IMR-90 (cell line): Measurements from ENCODE around the gene TSR3. TPM values are rescaled to one million over a fixed set of nuclear protein-coding genes. Genes with fewer than 3 reads are reported as not detected.

Source experiments
- ATAC-seq: fragments of 200-7000 bp; cut with Tn5 transposase; 2 replicates; pipeline ENCODE4 v1.9.1; 2020; ENCODE audit warnings: low read depth, mild to moderate bottlenecking, moderate library complexity
- BruUV-seq: library from RNA; stranded (reverse); fragments of 400-500 nt; replicated peaks from 2 replicates; lab custom pipeline; 2021; lab: Mats Ljungman, UMichigan
- CTCF ChIA-PET: fragments of 300-600 bp; formaldehyde crosslinking; extraction: SDS; loops from one replicate; lab custom pipeline; 2021; ENCODE audit warnings: antibody characterized with exemption; lab: Yijun Ruan, JAX
- POLR2A ChIA-PET: fragments of 300-600 bp; sonication (Branson Sonifier 250); formaldehyde crosslinking; loops from one replicate; lab custom pipeline; 2022; ENCODE audit warnings: antibody characterized with exemption; ENCODE audit not compliant: unreplicated experiment; lab: Charles Lee
- DNase-seq: peaks from one replicate; pipeline ENCODE4 v3.0.0; 2013
- H2AFZ ChIP-seq: replicated peaks from 2 replicates; pipeline ENCODE3; 2013; ENCODE audit warnings: low read length, mild to moderate bottlenecking; ENCODE audit not compliant: poor library complexity
- H2AK5ac ChIP-seq: 2 replicates; pipeline ENCODE4 v1.6.1; 2013; ENCODE audit warnings: low read depth, low read length, inconsistent platforms
- H2AK9ac ChIP-seq: replicated peaks from 2 replicates; pipeline ENCODE3; 2013; ENCODE audit warnings: mild to moderate bottlenecking, low read depth, low read length, moderate library complexity; ENCODE audit not compliant: poor library complexity
- H2BK120ac ChIP-seq: 2 replicates; pipeline ENCODE4 v1.6.1; 2013; ENCODE audit warnings: low read depth, low read length, inconsistent platforms
- H2BK15ac ChIP-seq: 3 replicates; pipeline ENCODE4 v1.6.1; 2013; ENCODE audit warnings: low read depth, low read length, inconsistent platforms
- H2BK20ac ChIP-seq: 2 replicates; pipeline ENCODE4 v1.6.1; 2013; ENCODE audit warnings: low read depth, mild to moderate bottlenecking, inconsistent platforms, low read length, moderate library complexity
- H2BK5ac ChIP-seq: 2 replicates; pipeline ENCODE4 v1.6.1; 2013; ENCODE audit warnings: mild to moderate bottlenecking, low read depth, low read length, inconsistent platforms; ENCODE audit not compliant: poor library complexity, severe bottlenecking
- H3K14ac ChIP-seq: replicated peaks from 2 replicates; pipeline ENCODE4 v1.6.1; 2013; ENCODE audit warnings: low read depth, low read length, inconsistent platforms
- H3K18ac ChIP-seq: 2 replicates; pipeline ENCODE4 v1.6.1; 2013; ENCODE audit warnings: low read depth, low read length, control low read depth
- H3K23ac ChIP-seq: 2 replicates; pipeline ENCODE4 v1.6.1; 2013; ENCODE audit warnings: low read depth, low read length, inconsistent platforms
- H3K27ac ChIP-seq: 2 replicates; pipeline ENCODE4 v1.5.1; 2013; ENCODE audit warnings: mild to moderate bottlenecking, control low read depth, low read length; ENCODE audit not compliant: insufficient read depth
- H3K27me3 ChIP-seq: 2 replicates; pipeline ENCODE4 v1.6.1; 2013; ENCODE audit warnings: low read length; ENCODE audit not compliant: control insufficient read depth, insufficient read depth
- H3K36me3 ChIP-seq: 2 replicates; pipeline ENCODE4 v1.6.1; 2013; ENCODE audit warnings: low read length, mixed read lengths; ENCODE audit not compliant: control insufficient read depth, insufficient read depth
- H3K4ac ChIP-seq: 2 replicates; pipeline ENCODE4 v1.6.1; 2013; ENCODE audit warnings: low read depth, low read length, inconsistent platforms
- H3K4me1 ChIP-seq: 2 replicates; pipeline ENCODE4 v1.6.1; 2013; ENCODE audit warnings: low read length, mixed read lengths; ENCODE audit not compliant: control insufficient read depth, insufficient read depth
- H3K4me2 ChIP-seq: 2 replicates; pipeline ENCODE4 v1.6.1; 2013; ENCODE audit warnings: low read depth, mild to moderate bottlenecking, control low read depth, low read length, moderate library complexity
- H3K4me3 ChIP-seq: 2 replicates; pipeline ENCODE4 v1.5.1; 2013; ENCODE audit warnings: low read depth, mild to moderate bottlenecking, control low read depth, low read length, moderate library complexity; ENCODE audit not compliant: insufficient read depth
- H3K56ac ChIP-seq: 2 replicates; pipeline ENCODE4 v1.6.1; 2013; ENCODE audit warnings: low read length, inconsistent platforms; ENCODE audit not compliant: insufficient read depth; ENCODE audit errors: extremely low read depth
- H3K79me1 ChIP-seq, 2 experiments: 2 replicates each; pipeline ENCODE4 v1.6.1; 2013; ENCODE audit warnings: low read length in 2 of 2, inconsistent platforms in 1 of 2, low read depth in 1 of 2
- H3K9ac ChIP-seq: 2 replicates; pipeline ENCODE4 v1.6.1; 2013; ENCODE audit warnings: low read depth, low read length, control low read depth
- H3K9me1 ChIP-seq: 2 replicates; pipeline ENCODE4 v1.6.1; 2013; ENCODE audit warnings: low read length, inconsistent platforms; ENCODE audit not compliant: insufficient read depth
- H3K9me3 ChIP-seq: 2 replicates; pipeline ENCODE4 v1.6.1; 2013; ENCODE audit warnings: low read length; ENCODE audit not compliant: control insufficient read depth, insufficient read depth
- H4K20me1 ChIP-seq: 2 replicates; pipeline ENCODE4 v1.6.1; 2013; ENCODE audit warnings: low read length, inconsistent platforms; ENCODE audit not compliant: insufficient read depth
- H4K5ac ChIP-seq: 2 replicates; pipeline ENCODE4 v1.6.1; 2013; ENCODE audit warnings: mild to moderate bottlenecking, low read depth, low read length, control low read depth
- H4K8ac ChIP-seq, 2 experiments: 2 replicates each; pipeline ENCODE4 v1.6.1; 2013; ENCODE audit warnings: low read depth in 2 of 2, low read length in 2 of 2, control low read depth in 1 of 2, inconsistent platforms in 1 of 2
- H4K91ac ChIP-seq: 2 replicates; pipeline ENCODE4 v1.6.1; 2013; ENCODE audit warnings: low read depth, low read length, inconsistent platforms; ENCODE audit not compliant: insufficient read depth
- BHLHE40 ChIP-seq: fragments of 150-350 bp; IDR thresholded peaks from 2 replicates; pipeline ENCODE4 v1.6.1; 2016; ENCODE audit warnings: mild to moderate bottlenecking, low read depth, low read length
- CEBPB ChIP-seq: IDR thresholded peaks from 2 replicates; pipeline ENCODE4 v1.6.1; 2012; ENCODE audit warnings: low read depth, low read length, improper control_type of control experiment
- CHD1 ChIP-seq: IDR thresholded peaks from 2 replicates; pipeline ENCODE4 v1.6.1; 2012; ENCODE audit warnings: low read depth, low read length, improper control_type of control experiment
- FOS ChIP-seq: fragments of 150-350 bp; IDR thresholded peaks from 2 replicates; pipeline ENCODE4 v1.6.1; 2016; ENCODE audit warnings: low read depth, low read length
- MAFK ChIP-seq: IDR thresholded peaks from 2 replicates; pipeline ENCODE4 v1.6.1; 2012; ENCODE audit warnings: low read depth, low read length, improper control_type of control experiment
- MAZ ChIP-seq: IDR thresholded peaks from 2 replicates; pipeline ENCODE4 v1.6.1; 2012; ENCODE audit warnings: low read depth, mild to moderate bottlenecking, low read length, improper control_type of control experiment, moderate library complexity, borderline replicate concordance
- MXI1 ChIP-seq: IDR thresholded peaks from 2 replicates; pipeline ENCODE4 v1.6.1; 2012; ENCODE audit warnings: low read depth, mild to moderate bottlenecking, low read length, moderate library complexity, borderline replicate concordance
- NFE2L2 ChIP-seq: fragments of 150-350 bp; IDR thresholded peaks from 2 replicates; pipeline ENCODE4 v1.6.1; 2016; ENCODE audit warnings: low read depth, mild to moderate bottlenecking, low read length
- RAD21 ChIP-seq: IDR thresholded peaks from 2 replicates; pipeline ENCODE4 v1.6.1; 2012; ENCODE audit warnings: low read length, improper control_type of control experiment
- RCOR1 ChIP-seq: IDR thresholded peaks from 2 replicates; pipeline ENCODE4 v1.6.1; 2012; ENCODE audit warnings: mild to moderate bottlenecking, low read length, improper control_type of control experiment; ENCODE audit not compliant: insufficient replicate concordance
- SMC3 ChIP-seq: fragments of 150-350 bp; IDR thresholded peaks from 2 replicates; pipeline ENCODE4 v1.6.1; 2016; ENCODE audit warnings: low read depth, mild to moderate bottlenecking, antibody characterized with exemption, low read length, moderate library complexity
- WGBS, 2 experiments: methylation state at CpG; one replicate each; pipeline versions ENCODE4 v1.1.5 to v1.1.7; 2013; ENCODE audit warnings: missing lambda C conversion rate in 2 of 2; ENCODE audit not compliant: insufficient read length in 1 of 2; ENCODE audit errors: extremely low coverage in 2 of 2; 5-methylcytosine and 5-hydroxymethylcytosine counted together
- dilution Hi-C: fragments of 300-500 bp; cut with HindIII; formaldehyde crosslinking; loops from one replicate; pipeline ENCODE4 v1.14.3; 2018; ENCODE audit warnings: low sequenced_read_pairs; ENCODE audit not compliant: unreplicated experiment
- in situ Hi-C: fragments of 300-500 bp; cut with MboI; formaldehyde crosslinking; loops from 3 replicates; pipeline ENCODE4 v1.14.3; 2019; ENCODE audit warnings: low sequenced_read_pairs, inconsistent platforms, mixed read lengths
- intact Hi-C: fragments of 100-400 bp; cut with micrococcal nuclease; formaldehyde crosslinking; loops from 2 replicates; pipeline ENCODE4 v1.10.0; 2022
- polyA plus RNA-seq, 3 experiments: library from polyadenylated mRNA; depleted of rRNA; stranded (reverse); fragments of >200 nt; gene quantifications; 2 replicates each; pipeline ENCODE4 v1.2.3, GENCODE V29; 2012; ENCODE audit warnings: low replicate concordance in 1 of 3
- total RNA-seq: library from RNA; depleted of rRNA; stranded (reverse); fragments of >200 nt; gene quantifications from 2 replicates; pipeline ENCODE4 v1.2.3, GENCODE V29; 2012
- TF ChIP-seq, protein P1 (sequence below): conservative IDR thresholded peaks from 2 replicates; pipeline ENCODE4 v1.5.1; 2012; ENCODE audit warnings: mild to moderate bottlenecking, low read depth, low read length, improper control_type of control experiment
- TF ChIP-seq, protein P2 (sequence below): fragments of 150-350 bp; IDR thresholded peaks from 2 replicates; pipeline ENCODE4 v1.6.1; 2017; ENCODE audit warnings: mild to moderate bottlenecking, antibody characterized with exemption, low read length, low read depth
- TF ChIP-seq, protein P3 (sequence below): fragments of 150-350 bp; IDR thresholded peaks from 2 replicates; pipeline ENCODE4 v1.6.1; 2016; ENCODE audit warnings: low read depth, mild to moderate bottlenecking, low read length, moderate library complexity, borderline replicate concordance

TSR3 gene
- total and polyA plus RNA-seq, 2 of the 4 experiments (the other 2 are of a cell fraction), result 38.0 to 52.9 TPM

DNA sequence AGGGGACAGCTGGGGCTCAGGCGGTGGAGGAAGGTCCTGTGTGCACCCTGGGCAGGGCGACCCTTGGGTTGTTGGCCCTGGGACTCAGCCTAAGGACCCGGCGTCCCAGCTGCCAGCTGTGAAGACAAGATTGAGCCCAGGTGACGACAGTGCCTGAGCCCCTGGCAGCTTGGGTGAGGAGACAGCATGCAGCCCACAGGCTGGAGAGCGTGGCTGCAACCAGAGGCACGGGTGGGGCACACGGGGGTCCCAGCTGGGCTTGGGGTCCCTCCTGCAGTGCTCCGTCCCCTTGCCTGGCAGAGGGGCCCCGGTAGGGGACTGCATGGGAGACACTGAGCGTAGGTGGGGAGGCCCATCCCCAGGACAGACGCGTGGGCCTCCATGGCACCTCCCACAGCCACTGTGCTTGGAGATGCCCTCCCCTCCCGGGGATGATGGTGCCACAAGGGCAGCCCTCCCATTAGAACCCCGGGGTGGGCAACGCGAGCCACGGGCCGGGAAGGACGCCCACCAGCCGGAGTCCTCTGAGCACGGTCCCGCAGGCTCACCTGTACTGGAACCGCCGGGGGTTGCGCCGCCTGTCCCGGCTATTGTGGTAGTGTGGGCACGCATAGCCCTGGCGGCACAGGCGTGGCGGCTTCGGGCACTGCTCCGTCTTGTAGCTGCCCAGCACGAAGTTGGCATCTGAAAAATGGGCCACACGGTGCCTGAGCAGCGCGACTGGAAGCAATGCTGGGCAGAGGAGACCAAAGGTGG is 47.3 kb upstream of the TSR3 start:
- H3K9me1 ChIP-seq, result no peaks in the 10 kb centered on the region
- H3K18ac ChIP-seq, result no peak overlapping the region
- in situ Hi-C loops, result no loop called here
- H3K36me3 ChIP-seq, result peaks cover 44% of the 10 kb centered on the region
- intact Hi-C loops, result no loop called here
- H3K27me3 ChIP-seq, result no peaks in the 10 kb centered on the region
- no peak overlapping the region for H3K9ac ChIP-seq
- no peak overlapping the region for H3K27ac ChIP-seq
- H3K79me1 ChIP-seq, result 0 out of 4 replicates have a peak, but pooled peaks cover 0 to 5% of the 10 kb centered on the region in 2 experiments
- H4K20me1 ChIP-seq, result no peaks in the 10 kb centered on the region; the same call in 1 of the 2 replicates
- no peak overlapping the region for H3K14ac ChIP-seq
- no peaks in the 10 kb centered on the region for H3K9me3 ChIP-seq
- H2BK20ac ChIP-seq, result no peak overlapping the region
- H4K5ac ChIP-seq, result no peak overlapping the region
- ChIA-PET POLR2A (no interaction called here), CTCF (no interaction called here)
- no peak overlapping the region for H2AFZ ChIP-seq
- no peak overlapping the region for H2BK5ac ChIP-seq
- dilution Hi-C loops, result no loop called here
- H3K4me3 ChIP-seq, result no peak overlapping the region
- H2BK120ac ChIP-seq, result no peak overlapping the region
- H4K91ac ChIP-seq, result no peak overlapping the region
- ATAC-seq (no peak), DNase-seq (no peak)
- no peak overlapping the region for H3K4me2 ChIP-seq
- H3K4me1 ChIP-seq, result no peaks in the 10 kb centered on the region
- no peak overlapping the region for H3K23ac ChIP-seq
- H4K8ac ChIP-seq, result no peak overlapping the region
- BruUV-seq, result no TSS peak
- H2AK9ac ChIP-seq, result no peak overlapping the region
- TF ChIP-seq RCOR1, result no peak
- TF ChIP-seq BHLHE40, result no peak
- no peak for TF ChIP-seq MXI1
- TF ChIP-seq, protein P1, sequence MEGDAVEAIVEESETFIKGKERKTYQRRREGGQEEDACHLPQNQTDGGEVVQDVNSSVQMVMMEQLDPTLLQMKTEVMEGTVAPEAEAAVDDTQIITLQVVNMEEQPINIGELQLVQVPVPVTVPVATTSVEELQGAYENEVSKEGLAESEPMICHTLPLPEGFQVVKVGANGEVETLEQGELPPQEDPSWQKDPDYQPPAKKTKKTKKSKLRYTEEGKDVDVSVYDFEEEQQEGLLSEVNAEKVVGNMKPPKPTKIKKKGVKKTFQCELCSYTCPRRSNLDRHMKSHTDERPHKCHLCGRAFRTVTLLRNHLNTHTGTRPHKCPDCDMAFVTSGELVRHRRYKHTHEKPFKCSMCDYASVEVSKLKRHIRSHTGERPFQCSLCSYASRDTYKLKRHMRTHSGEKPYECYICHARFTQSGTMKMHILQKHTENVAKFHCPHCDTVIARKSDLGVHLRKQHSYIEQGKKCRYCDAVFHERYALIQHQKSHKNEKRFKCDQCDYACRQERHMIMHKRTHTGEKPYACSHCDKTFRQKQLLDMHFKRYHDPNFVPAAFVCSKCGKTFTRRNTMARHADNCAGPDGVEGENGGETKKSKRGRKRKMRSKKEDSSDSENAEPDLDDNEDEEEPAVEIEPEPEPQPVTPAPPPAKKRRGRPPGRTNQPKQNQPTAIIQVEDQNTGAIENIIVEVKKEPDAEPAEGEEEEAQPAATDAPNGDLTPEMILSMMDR, result no peak
- TF ChIP-seq MAFK, result no peak
- no peak for TF ChIP-seq SMC3
- no peak for TF ChIP-seq NFE2L2
- no peak for TF ChIP-seq MAZ
- TF ChIP-seq, protein P2, sequence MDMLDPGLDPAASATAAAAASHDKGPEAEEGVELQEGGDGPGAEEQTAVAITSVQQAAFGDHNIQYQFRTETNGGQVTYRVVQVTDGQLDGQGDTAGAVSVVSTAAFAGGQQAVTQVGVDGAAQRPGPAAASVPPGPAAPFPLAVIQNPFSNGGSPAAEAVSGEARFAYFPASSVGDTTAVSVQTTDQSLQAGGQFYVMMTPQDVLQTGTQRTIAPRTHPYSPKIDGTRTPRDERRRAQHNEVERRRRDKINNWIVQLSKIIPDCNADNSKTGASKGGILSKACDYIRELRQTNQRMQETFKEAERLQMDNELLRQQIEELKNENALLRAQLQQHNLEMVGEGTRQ, result no peak
- no peak for TF ChIP-seq CEBPB
- TF ChIP-seq, protein P3, sequence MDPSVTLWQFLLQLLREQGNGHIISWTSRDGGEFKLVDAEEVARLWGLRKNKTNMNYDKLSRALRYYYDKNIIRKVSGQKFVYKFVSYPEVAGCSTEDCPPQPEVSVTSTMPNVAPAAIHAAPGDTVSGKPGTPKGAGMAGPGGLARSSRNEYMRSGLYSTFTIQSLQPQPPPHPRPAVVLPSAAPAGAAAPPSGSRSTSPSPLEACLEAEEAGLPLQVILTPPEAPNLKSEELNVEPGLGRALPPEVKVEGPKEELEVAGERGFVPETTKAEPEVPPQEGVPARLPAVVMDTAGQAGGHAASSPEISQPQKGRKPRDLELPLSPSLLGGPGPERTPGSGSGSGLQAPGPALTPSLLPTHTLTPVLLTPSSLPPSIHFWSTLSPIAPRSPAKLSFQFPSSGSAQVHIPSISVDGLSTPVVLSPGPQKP, result no peak
- no peak for TF ChIP-seq FOS
- TF ChIP-seq CHD1, result no peak
- TF ChIP-seq RAD21, result no peak
- H3K56ac ChIP-seq, result no peak overlapping the region
- H3K4ac ChIP-seq, result no peak overlapping the region
- 90% methylated on average over 17 of the region's 38 CpGs; no CpG with 5 or more reads in 1 of the 2 experiments for WGBS, 2 experiments
- H2BK15ac ChIP-seq, result no peak overlapping the region
- no peak overlapping the region for H2AK5ac ChIP-seq
